Esophagus mucosa (tissue), 1 donor: ENCODE results near the gene KRTAP9-7. TPM values are rescaled to one million over a fixed set of nuclear protein-coding genes. Genes with fewer than 3 reads are reported as not detected.

Experiments used
- ATAC-seq: fragments of 200-7000 bp; cut with Tn5 transposase; one replicate; pipeline ENCODE4 v1.9.1; 2020
- total RNA-seq: library from RNA; stranded (reverse); gene quantifications from one replicate; pipeline ENCODE4 v1.2.4, GENCODE V29; 2023
- donor health status: DM: yes; HTN: yes; CAD: no.

KRTAP9-7 gene
- total RNA-seq, 1 donor from 2014 or later: not detected

GRCh38 chr17:41322903-41323895, 47.7 kb downstream of the KRTAP9-7 start:
- ATAC-seq: no peak

DNA sequence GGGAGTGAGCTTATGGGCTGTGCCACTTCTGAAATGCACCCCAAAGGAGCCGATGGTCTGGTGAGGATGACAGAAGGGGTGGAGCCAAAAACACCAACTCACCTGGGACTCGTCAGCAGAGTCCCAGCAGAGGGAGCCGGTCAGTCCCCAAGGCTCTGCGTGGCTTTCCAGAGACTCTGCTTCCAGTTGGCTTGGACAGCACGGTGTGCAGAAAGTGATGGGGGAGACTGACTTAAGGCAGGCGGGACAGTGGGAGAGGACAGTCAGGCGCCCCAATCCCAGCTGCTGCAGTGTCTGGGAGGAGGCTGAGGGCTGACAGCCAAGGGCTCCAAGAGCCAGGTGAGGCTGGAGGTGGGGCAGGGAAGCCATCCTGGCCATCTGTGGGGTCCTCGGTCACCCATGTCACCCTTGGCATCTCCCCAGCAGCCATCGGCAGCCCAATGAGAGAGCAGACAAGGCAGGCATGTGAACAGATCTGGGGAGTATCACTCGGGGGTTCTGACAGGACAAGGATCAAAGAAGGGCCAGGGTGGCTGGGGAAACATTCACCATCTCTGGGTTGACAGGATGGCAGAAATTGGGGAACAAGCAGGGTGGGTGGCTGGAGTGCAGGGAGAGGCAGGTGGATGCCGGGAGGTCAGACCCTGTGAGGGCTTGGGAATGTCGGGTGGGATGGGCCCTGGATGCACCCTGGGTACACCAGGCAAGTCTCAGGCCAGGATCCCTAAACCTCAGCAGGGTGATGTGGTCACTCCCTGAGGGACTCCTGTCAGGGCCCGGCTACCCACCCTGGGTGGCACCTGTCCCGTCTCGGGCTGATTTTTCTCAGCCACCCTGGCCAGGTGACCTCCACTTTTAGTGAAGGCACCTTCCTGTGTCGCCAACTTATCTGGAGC, 48.9 kb downstream of the KRTAP9-7 start:
- ATAC-seq: peak; percentile 51

GRCh38 chr17:41325126-41325525, 49.6 kb downstream of the KRTAP9-7 start:
- no peak for ATAC-seq

GRCh38 chr17:41325611-41326010, 50.1 kb downstream of the KRTAP9-7 start:
- ATAC-seq: no peak

Other genes with a start within 250 kb of the KRTAP9-7 start
- gene KRTAP1-5, start 248.5 kb upstream of the KRTAP9-7 start, total RNA-seq: not detected
- not detected for gene KRTAP1-4, start 245.5 kb upstream of the KRTAP9-7 start, total RNA-seq
- gene KRTAP1-3, start 240.8 kb upstream of the KRTAP9-7 start, total RNA-seq: not detected
- not detected for gene KRTAP1-1, start 234.2 kb upstream of the KRTAP9-7 start, total RNA-seq
- not detected for gene KRTAP2-1, start 228.4 kb upstream of the KRTAP9-7 start, total RNA-seq
- gene KRTAP2-2, start 220.5 kb upstream of the KRTAP9-7 start, total RNA-seq: not detected
- not detected for gene KRTAP2-3, start 215.6 kb upstream of the KRTAP9-7 start, total RNA-seq
- not detected for gene KRTAP2-4, start 209.8 kb upstream of the KRTAP9-7 start, total RNA-seq
- gene KRTAP4-7, start 191.5 kb upstream of the KRTAP9-7 start, total RNA-seq: not detected
- not detected for gene KRTAP4-8, start 177.6 kb upstream of the KRTAP9-7 start, total RNA-seq
- gene KRTAP4-16, start 173.5 kb upstream of the KRTAP9-7 start, total RNA-seq: not detected
- gene KRTAP4-9, start 170.3 kb upstream of the KRTAP9-7 start, total RNA-seq: not detected
- not detected for gene KRTAP4-11, start 157.3 kb upstream of the KRTAP9-7 start, total RNA-seq
- not detected for gene KRTAP4-12, start 151.5 kb upstream of the KRTAP9-7 start, total RNA-seq
- gene KRTAP4-6, start 135.2 kb upstream of the KRTAP9-7 start, total RNA-seq: not detected
- not detected for gene KRTAP4-5, start 125.9 kb upstream of the KRTAP9-7 start, total RNA-seq
- not detected for gene KRTAP4-4, start 115.0 kb upstream of the KRTAP9-7 start, total RNA-seq
- gene KRTAP4-3, start 107.5 kb upstream of the KRTAP9-7 start, total RNA-seq: not detected
- gene KRTAP4-2, start 97.5 kb upstream of the KRTAP9-7 start, total RNA-seq: not detected
- gene KRTAP4-1, start 90.8 kb upstream of the KRTAP9-7 start, total RNA-seq: not detected
- gene KRTAP9-1, start 85.8 kb upstream of the KRTAP9-7 start, total RNA-seq: not detected
- not detected for gene KRTAP9-2, start 49.0 kb upstream of the KRTAP9-7 start, total RNA-seq
- gene KRTAP9-3, start 43.2 kb upstream of the KRTAP9-7 start, total RNA-seq: not detected
- gene KRTAP9-8, start 37.7 kb upstream of the KRTAP9-7 start, total RNA-seq: not detected
- gene KRTAP9-4, start 26.0 kb upstream of the KRTAP9-7 start, total RNA-seq: not detected
- not detected for gene KRTAP9-9, start 20.3 kb upstream of the KRTAP9-7 start, total RNA-seq
- gene KRTAP9-6, start 10.3 kb upstream of the KRTAP9-7 start, total RNA-seq: not detected
- not detected for gene KRTAP29-1, start 27.2 kb downstream of the KRTAP9-7 start, total RNA-seq
- not detected for gene KRTAP16-1, start 33.6 kb downstream of the KRTAP9-7 start, total RNA-seq
- gene KRTAP17-1, start 40.0 kb downstream of the KRTAP9-7 start, total RNA-seq: not detected
- 0.92 TPM for gene KRT33A, start 75.1 kb downstream of the KRTAP9-7 start, total RNA-seq
- gene KRT33B, start 94.1 kb downstream of the KRTAP9-7 start, total RNA-seq: not detected
- 0.44 TPM for gene KRT34, start 106.6 kb downstream of the KRTAP9-7 start, total RNA-seq
- 4.4 TPM for gene KRT31, start 121.9 kb downstream of the KRTAP9-7 start, total RNA-seq
- gene KRT37, start 148.9 kb downstream of the KRTAP9-7 start, total RNA-seq: not detected
- gene KRT38, start 165.3 kb downstream of the KRTAP9-7 start, total RNA-seq: not detected
- gene KRT32, start 191.7 kb downstream of the KRTAP9-7 start, total RNA-seq: 0.80 TPM
- gene KRT35, start 205.5 kb downstream of the KRTAP9-7 start, total RNA-seq: not detected
- not detected for gene KRT36, start 214.2 kb downstream of the KRTAP9-7 start, total RNA-seq
- gene KRT13, start 229.9 kb downstream of the KRTAP9-7 start, total RNA-seq: 44,686 TPM
- 2,810 TPM for gene KRT15, start 243.2 kb downstream of the KRTAP9-7 start, total RNA-seq